HepG2 (cell line): ENCODE data around the gene DPP7. TPM values are rescaled to one million over a fixed set of nuclear protein-coding genes. Genes with fewer than 3 reads are reported as not detected.

Experiments
- CREBL2 ChIP-seq: sonication (generic); formaldehyde crosslinking; IDR thresholded peaks from 2 replicates; pipeline ENCODE4 v1.8.1; 2023; ENCODE audit warnings: missing genetic modification reagents, mild to moderate bottlenecking, borderline replicate concordance
- HIVEP1 ChIP-seq: sonication (generic); formaldehyde crosslinking; IDR thresholded peaks from 2 replicates; pipeline ENCODE4 v1.4.0; 2020; ENCODE audit warnings: mild to moderate bottlenecking, missing genetic modification reagents
- HMGXB3 ChIP-seq: sonication (generic); formaldehyde crosslinking; IDR thresholded peaks from 2 replicates; pipeline ENCODE4 v1.4.0; 2020; ENCODE audit warnings: missing genetic modification reagents, borderline replicate concordance
- JARID2 ChIP-seq: sonication (generic); formaldehyde crosslinking; IDR thresholded peaks from 2 replicates; pipeline ENCODE4 v1.8.1; 2023; ENCODE audit warnings: missing genetic modification reagents, inconsistent platforms; ENCODE audit not compliant: insufficient replicate concordance
- PRDM10 ChIP-seq: sonication (generic); formaldehyde crosslinking; IDR thresholded peaks from 2 replicates; pipeline ENCODE4 v1.4.0; 2020; ENCODE audit warnings: low read depth, missing genetic modification reagents
- PRDM15 ChIP-seq: sonication (generic); formaldehyde crosslinking; IDR thresholded peaks from 2 replicates; pipeline ENCODE4 v1.4.0; 2020; ENCODE audit warnings: missing genetic modification reagents
- ZFP37 ChIP-seq: sonication (generic); formaldehyde crosslinking; IDR thresholded peaks from 2 replicates; pipeline ENCODE4 v1.4.0; 2020; ENCODE audit warnings: missing genetic modification reagents, borderline replicate concordance
- ZNF20 ChIP-seq: sonication (generic); formaldehyde crosslinking; IDR thresholded peaks from 2 replicates; pipeline ENCODE4 v1.4.0; 2020; ENCODE audit warnings: mild to moderate bottlenecking, moderate library complexity, missing genetic modification reagents
- ZNF329 ChIP-seq: sonication (generic); formaldehyde crosslinking; IDR thresholded peaks from 2 replicates; pipeline ENCODE4 v1.9.0; 2021; ENCODE audit warnings: low read depth, mild to moderate bottlenecking, missing genetic modification reagents
- ZNF737 ChIP-seq: sonication (generic); formaldehyde crosslinking; IDR thresholded peaks from 2 replicates; pipeline ENCODE4 v1.5.0; 2020; ENCODE audit warnings: missing genetic modification reagents, mild to moderate bottlenecking, borderline replicate concordance
- ZXDC ChIP-seq: sonication (generic); formaldehyde crosslinking; IDR thresholded peaks from 2 replicates; pipeline ENCODE4 v1.5.0; 2020; ENCODE audit warnings: mild to moderate bottlenecking, missing genetic modification reagents
- polyA plus RNA-seq, 8 experiments: library from polyadenylated mRNA; depleted of rRNA in 3 of 8; stranded (reverse) in 7 of 8; unstranded in 1 of 8; fragments of >200 nt; fragmentation: Illumina TruSeq in 4 of 8; extraction: Trizol in 4 of 8; gene quantifications; 2 replicates each; pipeline versions ENCODE4 v1.2.1 to v1.2.3, GENCODE V29; 2011 to 2016; ENCODE audit warnings: low read depth in 4 of 8, missing spikeins in 1 of 8, mixed read lengths in 1 of 8; ENCODE audit not compliant: insufficient read depth in 1 of 8
- total RNA-seq, 5 experiments: library from RNA; depleted of rRNA; stranded (reverse); fragments of >200 nt; fragmentation: Illumina TruSeq; extraction: Trizol; gene quantifications; 2 replicates each; pipeline ENCODE4 v1.2.3, GENCODE V29; 2016; ENCODE audit warnings: low read depth in 1 of 5

Gene DPP7
- total and polyA plus RNA-seq, 2 of the 13 experiments (the other 11 are each of a cell fraction or from before 2014, with no cell fraction given): 1.2 to 4.5 TPM

- TF ChIP-seq PRDM10 (CRISPR knock-in tag): no peak
- no peak for TF ChIP-seq ZNF329 (CRISPR knock-in tag)
- no peak for TF ChIP-seq CREBL2 (CRISPR knock-in tag)
- no peak for TF ChIP-seq ZNF737
- no peak for TF ChIP-seq ZXDC
- peak; percentile 63; the same call in 1 of the 2 replicates for TF ChIP-seq PRDM15 (CRISPR knock-in tag)
- no peak for TF ChIP-seq ZNF20 (CRISPR knock-in tag)
- no peak for TF ChIP-seq HMGXB3 (CRISPR knock-in tag)
- TF ChIP-seq HIVEP1 (CRISPR knock-in tag): peak; percentile 66; the same call in 1 of the 2 replicates
- no peak for TF ChIP-seq ZFP37
- TF ChIP-seq JARID2 (CRISPR knock-in tag): no peak
Observed at GRCh38 chr9:137077010-137077747, 37.4 kb downstream of the DPP7 start, which contains the start of gene UAP1L1 (continued).
